Activated naive CD4-positive, alpha-beta T cell treated with anti-CD3 and anti-CD28 coated beads for 36 hours (primary cell): ENCODE measurements around the gene KCNQ4. TPM values are rescaled to one million over a fixed set of nuclear protein-coding genes. Genes with fewer than 3 reads are reported as not detected.
A peak's percentile ranks its signal among the peaks of the same experiment; 100 is the strongest.

Source experiments
- CTCF ChIA-PET: fragments of 350-600 bp; sonication (Branson Sonifier 250); formaldehyde crosslinking; loops from one replicate; lab custom pipeline; 2021; ENCODE audit warnings: antibody characterized with exemption; lab: Charles Lee
- DNase-seq: peaks from one replicate; pipeline ENCODE4 v3.0.0-alpha.2; 2020
- H3K27ac Mint-ChIP-seq: one replicate; pipeline ENCODE4 v1.8.0; 2021; ENCODE audit warnings: mild to moderate bottlenecking, mixed read lengths
- H3K27me3 Mint-ChIP-seq: one replicate; pipeline ENCODE4 v1.8.0; 2021; ENCODE audit warnings: low read depth, mixed read lengths
- H3K36me3 Mint-ChIP-seq: one replicate; pipeline ENCODE4 v1.8.0; 2021; ENCODE audit warnings: low read depth, mixed read lengths
- H3K4me1 Mint-ChIP-seq: one replicate; pipeline ENCODE4 v1.8.0; 2021; ENCODE audit warnings: low read depth, mixed read lengths
- H3K4me3 Mint-ChIP-seq: one replicate; pipeline ENCODE4 v1.8.0; 2021; ENCODE audit warnings: mild to moderate bottlenecking, moderate library complexity, mixed read lengths
- H3K9me3 Mint-ChIP-seq: one replicate; pipeline ENCODE4 v1.8.0; 2021; ENCODE audit warnings: mixed read lengths
- intact Hi-C: fragments of 100-400 bp; cut with micrococcal nuclease; formaldehyde crosslinking; loops from one replicate; pipeline ENCODE4 v1.15.1; 2023
- total RNA-seq, 2 experiments: library from RNA; stranded (reverse); gene quantifications; one replicate each; pipeline ENCODE4 v1.2.3, GENCODE V29; 2021

KCNQ4 gene
- total RNA-seq, 2 experiments from 2014 or later = 0.49 to 0.50 TPM

DNA sequence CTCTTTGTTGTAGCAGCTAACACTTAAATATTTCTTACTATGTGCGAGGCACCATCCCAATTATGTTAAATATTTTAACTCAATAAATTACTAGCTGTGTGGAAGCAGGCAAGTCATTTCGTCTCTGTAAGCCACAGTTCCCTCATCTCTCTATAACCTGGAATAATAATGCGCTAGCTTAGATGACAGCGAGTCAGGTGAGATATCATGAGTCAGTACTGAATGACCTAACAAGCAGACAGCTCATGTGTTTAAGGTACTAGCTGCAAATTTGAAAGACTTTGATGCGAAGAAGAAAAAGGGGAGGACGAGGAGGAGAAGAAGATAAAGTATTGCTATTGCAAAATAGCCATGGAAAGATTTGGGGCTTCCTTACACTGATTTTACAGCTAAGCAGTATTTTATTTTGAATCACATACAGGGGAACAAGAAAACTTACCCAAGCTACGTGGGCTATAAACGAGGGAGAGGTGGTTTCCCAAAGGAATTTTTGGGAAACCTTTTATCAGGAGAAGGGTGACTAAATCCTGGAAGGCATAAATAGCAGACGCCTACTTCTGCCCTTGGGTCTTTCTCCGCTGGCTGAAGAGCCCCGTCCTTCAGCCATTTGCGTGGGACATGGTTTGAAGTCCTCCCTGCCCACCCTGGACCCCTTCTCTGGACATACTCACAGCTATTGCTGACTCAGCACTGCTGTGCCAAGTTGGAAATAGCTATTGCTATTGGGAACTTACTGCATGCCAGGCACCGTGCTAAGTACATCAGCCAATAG lies 69.7 kb downstream of the KCNQ4 start:
- DNase-seq = no peak
- no peaks in the 10 kb centered on the region for H3K36me3 Mint-ChIP-seq
- intact Hi-C loops = loop anchor here (5.0 kb wide), 1 partner anchor 226 kb away; no protein-coding TSS in a partner anchor
- CTCF ChIA-PET = interaction anchor here (1.1 to 4.0 kb wide), 9 partner anchors 80 to 710 kb away, joined by 3 to 18 read pairs (median 4); no protein-coding TSS in a partner anchor
- no peaks in the 10 kb centered on the region for H3K9me3 Mint-ChIP-seq
- H3K4me1 Mint-ChIP-seq = peaks cover 5% of the 10 kb centered on the region
- no peak overlapping the region for H3K27ac Mint-ChIP-seq
- no peak overlapping the region for H3K4me3 Mint-ChIP-seq
- no peaks in the 10 kb centered on the region for H3K27me3 Mint-ChIP-seq

DNA sequence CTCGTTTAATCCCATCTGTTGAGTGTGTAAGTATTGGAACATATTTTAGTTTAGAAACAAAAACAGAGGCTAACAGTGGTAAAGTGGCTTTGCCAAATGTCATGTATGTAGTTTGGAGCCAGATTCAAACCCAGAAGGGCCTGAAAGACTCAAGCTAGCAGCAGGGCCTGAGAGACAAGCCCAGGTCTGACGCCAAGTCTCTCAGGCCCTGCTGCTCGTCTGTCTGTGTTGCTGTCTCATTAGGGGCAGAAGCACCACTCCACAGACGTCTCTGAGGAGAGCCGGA lies 70.2 kb downstream of the KCNQ4 start:
- Mint-ChIP-seq H3K27me3 (no peaks in the 10 kb centered on the region), H3K9me3 (no peaks in the 10 kb centered on the region), H3K27ac (no peak overlapping the region), H3K36me3 (no peaks in the 10 kb centered on the region), H3K4me1 (peaks cover 5% of the 10 kb centered on the region), H3K4me3 (no peak overlapping the region)
- CTCF ChIA-PET = interaction anchor here (1.1 to 4.0 kb wide), 7 partner anchors 80 to 241 kb away, joined by 3 to 18 read pairs (median 4); no protein-coding TSS in a partner anchor
- DNase-seq = no peak
- intact Hi-C loops = loop anchor here (5.0 kb wide), 1 partner anchor 227 kb away; no protein-coding TSS in a partner anchor

DNA sequence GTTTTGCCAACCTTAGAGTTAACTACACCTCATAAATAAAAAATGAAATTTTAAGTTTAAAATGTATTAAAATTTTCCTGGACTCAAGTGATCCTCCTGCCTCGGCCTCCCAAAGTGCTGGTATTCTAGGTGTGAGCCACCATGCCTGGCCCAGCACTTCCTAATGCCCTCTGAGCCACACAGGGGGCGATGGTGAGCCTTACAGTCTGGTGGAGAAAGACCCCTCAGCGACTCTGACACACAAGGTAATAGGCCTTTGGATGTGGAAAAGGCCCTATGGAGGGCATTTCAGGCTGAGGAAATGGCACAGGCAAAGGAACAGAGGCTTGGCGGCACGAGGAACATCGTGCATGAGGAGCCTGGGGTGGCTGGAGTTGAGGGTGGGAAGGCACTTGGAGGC lies 71.9 kb downstream of the KCNQ4 start:
- intact Hi-C loops = no loop called here
- Mint-ChIP-seq H3K27ac (no peak overlapping the region), H3K36me3 (no peaks in the 10 kb centered on the region), H3K4me1 (no peaks in the 10 kb centered on the region), H3K9me3 (no peaks in the 10 kb centered on the region), H3K4me3 (no peak overlapping the region), H3K27me3 (peaks cover 4% of the 10 kb centered on the region)
- DNase-seq = peak; percentile 27
- CTCF ChIA-PET = interaction anchor here (1.0 to 4.0 kb wide), 2 partner anchors 98 to 103 kb away, joined by 3 to 18 read pairs; no protein-coding TSS in a partner anchor

DNA sequence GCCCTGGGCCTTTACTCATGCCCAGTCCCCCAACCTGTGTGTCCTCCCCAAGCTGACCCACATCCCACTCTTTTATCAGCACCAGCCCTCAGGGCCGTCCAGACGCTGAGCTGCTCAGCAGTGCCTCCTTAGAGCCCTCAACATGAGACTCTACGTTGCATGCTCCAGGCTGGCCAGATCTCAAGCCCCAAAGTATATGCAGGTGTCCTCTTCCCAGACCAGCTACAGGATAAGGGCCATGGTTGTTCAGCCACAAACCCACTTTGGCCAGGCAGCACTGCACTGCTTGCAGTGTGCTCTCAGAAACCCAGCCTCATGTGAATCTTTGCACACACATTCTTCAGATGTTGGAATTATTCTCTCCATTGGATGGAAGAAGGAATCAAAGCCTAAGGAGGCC lies 72.5 kb downstream of the KCNQ4 start:
- CTCF ChIA-PET = interaction anchor here (1.0 to 4.0 kb wide), 2 partner anchors 97 to 102 kb away, joined by 3 to 18 read pairs; no protein-coding TSS in a partner anchor
- Mint-ChIP-seq H3K4me1 (peaks cover 4% of the 10 kb centered on the region), H3K27ac (no peak overlapping the region), H3K9me3 (no peaks in the 10 kb centered on the region), H3K27me3 (peaks cover 8% of the 10 kb centered on the region), H3K36me3 (no peaks in the 10 kb centered on the region), H3K4me3 (no peak overlapping the region)
- DNase-seq = no peak
- intact Hi-C loops = no loop called here

DNA sequence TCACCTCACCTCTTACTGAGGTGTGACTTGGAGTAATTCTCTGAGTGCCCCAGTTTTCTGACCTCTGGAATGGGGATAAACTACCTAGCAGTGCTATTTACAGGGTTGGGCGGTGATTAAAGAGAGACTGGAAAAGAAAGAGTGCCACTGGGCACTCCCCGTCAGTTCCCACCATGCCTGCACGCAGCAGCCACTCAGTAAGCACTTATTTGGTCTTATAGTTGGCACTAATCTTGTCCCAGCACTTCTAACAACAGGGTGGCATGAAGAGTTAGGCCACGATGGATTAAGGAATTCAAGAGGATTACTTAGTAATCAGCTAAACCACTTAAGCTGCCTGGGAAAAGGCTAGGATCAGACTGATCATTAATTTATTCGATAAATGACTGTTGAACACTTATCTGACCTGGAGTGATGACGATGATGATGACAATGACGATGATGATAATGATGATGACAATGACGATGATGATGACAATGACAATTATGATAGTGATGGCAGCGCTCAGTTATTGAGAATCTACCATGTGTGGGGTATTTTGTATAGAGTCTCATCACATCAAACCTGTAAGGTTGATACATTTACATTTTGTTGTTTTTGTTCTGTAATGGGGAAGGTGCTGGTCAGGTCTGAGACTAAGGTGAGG lies 73.2 kb downstream of the KCNQ4 start:
- Mint-ChIP-seq H3K27ac (no peak overlapping the region), H3K9me3 (no peaks in the 10 kb centered on the region), H3K27me3 (peaks cover 8% of the 10 kb centered on the region), H3K36me3 (no peaks in the 10 kb centered on the region), H3K4me3 (no peak overlapping the region), H3K4me1 (peaks cover 5% of the 10 kb centered on the region)
- DNase-seq = no peak
- intact Hi-C loops = no loop called here
- CTCF ChIA-PET = interaction anchor here (1.2 to 4.0 kb wide), 3 partner anchors 82 to 97 kb away, joined by 3 to 18 read pairs (median 10); no protein-coding TSS in a partner anchor

DNA sequence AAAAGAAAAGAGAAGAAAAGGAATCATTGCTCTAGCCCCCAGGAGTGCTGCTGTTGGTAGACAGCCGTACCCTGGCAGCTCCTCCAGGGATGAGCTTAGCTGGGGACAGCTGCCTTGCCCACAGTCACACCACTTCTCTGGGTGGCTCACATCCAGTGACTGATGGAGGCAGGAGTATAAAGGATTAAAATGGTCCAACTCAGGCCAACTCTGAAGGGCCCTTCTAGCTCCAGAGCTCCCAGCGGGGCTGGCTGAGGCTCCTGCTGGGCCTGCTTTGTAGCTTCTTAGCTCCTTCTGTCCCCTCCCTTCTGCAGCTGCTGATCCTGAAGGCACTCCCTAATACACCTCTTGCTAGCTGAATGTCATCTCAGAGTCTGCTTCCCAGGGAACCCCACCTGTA lies 74.2 kb downstream of the KCNQ4 start:
- Mint-ChIP-seq H3K4me1 (peaks cover 9% of the 10 kb centered on the region), H3K4me3 (no peak overlapping the region), H3K27me3 (peaks cover 8% of the 10 kb centered on the region), H3K27ac (no peak overlapping the region), H3K36me3 (no peaks in the 10 kb centered on the region), H3K9me3 (no peaks in the 10 kb centered on the region)
- intact Hi-C loops = no loop called here
- CTCF ChIA-PET = interaction anchor here (1.2 to 3.4 kb wide), 2 partner anchors 83 to 96 kb away, joined by 3 to 10 read pairs; no protein-coding TSS in a partner anchor
- DNase-seq = no peak

DNA sequence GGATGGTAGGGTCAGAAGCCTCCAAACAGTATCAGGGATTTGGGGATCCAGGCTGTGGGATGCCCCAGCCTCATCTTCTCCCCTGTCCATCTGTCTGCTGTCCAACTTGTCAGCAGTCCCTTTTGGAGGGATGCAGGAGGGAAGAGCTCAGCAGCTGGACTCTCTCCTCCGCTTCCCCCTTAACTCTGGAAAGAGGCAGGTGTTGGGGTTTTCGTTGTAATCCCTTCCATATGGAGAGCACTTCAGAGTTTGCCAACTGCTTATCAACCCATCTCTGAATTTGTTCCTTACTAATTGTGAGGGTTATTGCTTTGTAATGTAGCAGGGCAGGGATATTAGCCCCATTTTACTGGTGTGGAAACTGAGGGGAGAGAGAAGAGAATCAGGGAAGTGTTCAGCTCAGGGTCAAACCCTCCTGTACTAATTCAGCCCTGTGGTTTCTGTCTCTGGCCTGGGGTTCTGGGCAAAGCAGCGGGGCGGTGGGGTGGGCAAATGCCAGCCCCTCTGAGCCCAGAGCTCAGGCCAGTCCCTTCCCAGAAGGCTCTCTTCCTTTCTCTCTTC lies 75.3 kb downstream of the KCNQ4 start:
- H3K27me3 Mint-ChIP-seq = peaks cover 8% of the 10 kb centered on the region
- intact Hi-C loops = no loop called here
- no peak overlapping the region for H3K27ac Mint-ChIP-seq
- no peaks in the 10 kb centered on the region for H3K9me3 Mint-ChIP-seq
- CTCF ChIA-PET = interaction anchor here (0.8 to 3.4 kb wide), 5 partner anchors 8 to 92 kb away, joined by 3 to 10 read pairs (median 4); no protein-coding TSS in a partner anchor
- H3K36me3 Mint-ChIP-seq = no peaks in the 10 kb centered on the region
- no peak overlapping the region for H3K4me3 Mint-ChIP-seq
- H3K4me1 Mint-ChIP-seq = peaks cover 11% of the 10 kb centered on the region
- no peak for DNase-seq

DNA sequence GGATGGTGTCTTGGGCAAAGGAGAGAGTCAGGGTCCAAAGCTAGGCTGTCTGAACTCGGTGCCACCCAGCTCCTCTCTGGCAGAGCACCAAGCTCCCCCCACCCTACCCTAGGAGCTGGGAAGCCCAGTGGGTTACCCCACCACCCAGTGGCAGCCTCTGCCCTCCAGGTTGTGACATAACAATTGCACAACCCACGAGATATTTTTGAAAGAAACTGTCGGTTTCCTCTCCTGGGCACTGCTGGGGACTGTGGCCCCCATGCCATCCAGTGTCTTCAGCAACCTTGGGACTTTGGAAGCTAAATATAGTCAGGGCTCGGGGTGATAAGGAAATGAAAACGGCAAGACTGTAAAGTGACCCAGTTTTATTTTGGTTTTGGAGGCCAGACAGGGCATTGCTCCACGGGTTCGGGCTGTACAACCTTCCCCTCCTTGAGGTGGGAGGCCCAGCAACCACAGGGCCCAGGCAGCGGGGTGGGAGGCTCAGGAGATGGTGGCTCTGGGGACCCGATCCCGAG lies 77.2 kb downstream of the KCNQ4 start:
- Mint-ChIP-seq H3K9me3 (no peaks in the 10 kb centered on the region), H3K27ac (no peak overlapping the region), H3K4me1 (peaks cover 11% of the 10 kb centered on the region), H3K4me3 (peak overlapping the region; percentile 74), H3K36me3 (no peaks in the 10 kb centered on the region), H3K27me3 (peaks cover 8% of the 10 kb centered on the region)
- CTCF ChIA-PET = interaction anchor here (0.9 to 3.2 kb wide), 5 partner anchors 10 to 230 kb away, joined by 3 to 24 read pairs (median 3); no protein-coding TSS in a partner anchor
- intact Hi-C loops = loop anchor here (10.0 kb wide), 1 partner anchor 384 kb away; the partner anchor contains the start of gene SCMH1
- DNase-seq = no peak

DNA sequence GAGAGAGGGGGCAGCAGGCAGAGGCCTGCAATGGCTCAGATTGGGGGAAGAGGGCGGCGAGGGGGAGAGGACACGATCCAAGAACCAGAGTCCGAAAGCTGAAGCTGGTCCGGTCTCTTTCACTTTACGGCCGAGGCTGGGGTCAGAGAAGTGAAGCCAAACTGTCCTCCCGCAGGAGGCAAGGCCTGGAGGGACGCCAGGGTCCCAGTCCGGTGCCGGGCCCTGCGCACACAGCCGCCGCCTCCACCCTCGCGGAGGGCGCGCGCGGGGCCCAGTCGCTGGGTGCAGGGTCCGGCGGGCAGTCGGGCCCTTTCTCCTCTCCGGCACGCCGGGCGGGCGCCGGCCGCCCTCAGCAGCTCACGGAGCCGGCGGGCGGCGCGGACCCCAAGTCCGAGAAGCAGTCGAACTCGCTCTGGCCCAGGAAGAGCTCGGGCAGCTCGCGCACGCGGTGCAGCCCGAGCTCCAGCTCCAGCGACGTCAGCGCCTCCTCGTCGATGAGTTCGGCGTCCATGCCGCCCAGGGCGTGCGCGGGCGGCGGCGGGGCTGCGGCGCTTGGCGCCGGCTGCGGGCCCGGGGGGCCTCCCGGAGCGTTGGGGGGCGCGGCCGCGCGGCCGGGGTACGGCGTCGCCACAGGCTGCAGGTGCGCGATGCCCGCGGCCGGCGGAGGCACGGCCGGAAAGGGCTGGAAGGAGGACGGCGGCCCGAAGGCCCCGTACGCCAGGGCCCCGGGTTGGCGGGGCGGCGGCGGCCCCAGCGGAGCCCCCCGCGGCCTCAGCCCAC lies 77.8 kb downstream of the KCNQ4 start:
- peak overlapping the region; percentile 74 for H3K4me3 Mint-ChIP-seq
- CTCF ChIA-PET = interaction anchor here (0.9 to 3.2 kb wide), 3 partner anchors 11 to 91 kb away, joined by 3 to 24 read pairs (median 4); no protein-coding TSS in a partner anchor
- peaks cover 11% of the 10 kb centered on the region for H3K4me1 Mint-ChIP-seq
- no peaks in the 10 kb centered on the region for H3K9me3 Mint-ChIP-seq
- intact Hi-C loops = loop anchor here (1.0 to 10.0 kb wide), 8 partner anchors 14 to 383 kb away; partner anchors contain the start of genes CTPS1, NFYC and SCMH1
- no peaks in the 10 kb centered on the region for H3K36me3 Mint-ChIP-seq
- DNase-seq = peak; percentile 41
- peaks cover 8% of the 10 kb centered on the region for H3K27me3 Mint-ChIP-seq
- no peak overlapping the region for H3K27ac Mint-ChIP-seq

DNA sequence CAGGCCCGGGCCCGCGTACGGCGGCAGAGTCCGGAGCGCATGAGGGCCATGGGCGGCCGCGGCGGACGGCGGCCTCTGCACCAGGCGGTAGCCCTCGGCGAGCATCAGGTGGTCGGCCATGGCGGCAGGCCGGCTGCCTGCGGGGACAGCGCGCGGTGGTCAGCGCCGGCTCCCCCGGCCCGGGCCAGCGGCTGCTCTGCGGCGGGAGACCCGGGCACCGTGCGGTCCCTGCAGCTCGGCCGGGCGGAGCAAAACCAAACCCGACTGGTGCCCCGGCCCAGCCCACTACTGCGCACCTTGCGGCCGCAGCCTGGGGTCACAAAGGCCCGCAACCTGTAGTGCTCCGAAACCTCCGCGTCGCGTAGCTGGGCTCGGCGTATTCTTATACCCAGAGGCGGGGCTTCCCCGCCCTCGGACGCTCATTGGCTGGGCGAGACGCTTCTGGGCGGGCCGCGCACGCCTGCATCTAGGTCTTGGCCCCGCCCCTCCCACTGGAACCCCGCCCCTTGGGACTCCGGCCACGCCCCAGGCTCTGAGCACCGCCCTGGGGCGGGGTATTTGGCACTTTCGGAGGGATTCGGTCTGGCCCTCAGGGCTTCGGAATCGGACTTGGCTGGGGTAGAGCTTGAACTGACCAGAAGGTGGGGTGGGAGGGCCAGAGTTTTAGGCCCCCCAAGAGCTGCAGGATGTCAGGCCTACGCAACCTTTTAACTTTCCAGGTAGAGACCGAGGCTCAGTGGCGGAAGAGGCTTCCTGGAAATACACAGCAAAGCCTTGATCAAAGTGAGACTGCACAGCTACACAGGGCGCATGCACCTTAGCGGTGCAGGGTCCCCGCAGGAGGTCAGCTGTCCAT lies 78.6 kb downstream of the KCNQ4 start, which contains the start of gene CITED4:
CITED4 (minus strand) TSS at position 356 of the 856 bp plus-strand sequence; CDS start at position 120, 236 bp downstream.
- Mint-ChIP-seq H3K27me3 (peaks cover 8% of the 10 kb centered on the region), H3K9me3 (no peaks in the 10 kb centered on the region), H3K27ac (peak within 1 kb of the TSS; percentile 95), H3K36me3 (no peaks in the 10 kb centered on the region), H3K4me1 (peaks cover 11% of the 10 kb centered on the region), H3K4me3 (peak within 1 kb of the TSS; percentile 92)
- CTCF ChIA-PET = interaction anchor here (0.6 to 3.2 kb wide), 8 partner anchors 12 to 435 kb away, joined by 3 to 24 read pairs (median 4); no protein-coding TSS in a partner anchor
- intact Hi-C loops = loop anchor here (1.0 to 10.0 kb wide), 8 partner anchors 13 to 383 kb away; partner anchors contain the start of genes CTPS1, NFYC and SCMH1
- DNase-seq = peak; percentile 95
